DND-41 (cell line): ENCODE data around the gene IQSEC1.

ENCODE experiments used
- ATAC-seq: fragments of 200-7000 bp; cut with Tn5 transposase; 3 replicates; pipeline ENCODE4 v1.9.1; 2021; ENCODE audit warnings: low read depth; ENCODE audit not compliant: insufficient read depth
- DNase-seq: peaks from one replicate; pipeline ENCODE4 v3.0.0-alpha.2; 2020
- H2AFZ ChIP-seq: 2 replicates; pipeline ENCODE4 v1.6.0; 2012; ENCODE audit warnings: low read depth, low read length
- H3K27ac ChIP-seq: 2 replicates; pipeline ENCODE4 v1.5.1; 2012; ENCODE audit warnings: low read length, inconsistent platforms
- H3K27me3 ChIP-seq: fragments of 200-600 bp; sonication (generic); 2 replicates; pipeline ENCODE4 v1.6.0; 2012; ENCODE audit warnings: low read length, mild to moderate bottlenecking, inconsistent platforms; ENCODE audit not compliant: insufficient read depth, poor library complexity
- H3K36me3 ChIP-seq: 2 replicates; pipeline ENCODE4 v1.5.1; 2012; ENCODE audit warnings: low read length, inconsistent platforms; ENCODE audit not compliant: insufficient read depth
- H3K4me1 ChIP-seq: 2 replicates; pipeline ENCODE4 v1.5.1; 2012; ENCODE audit warnings: mild to moderate bottlenecking, low read length; ENCODE audit not compliant: insufficient read depth
- H3K4me2 ChIP-seq: 2 replicates; pipeline ENCODE4 v1.6.0; 2012; ENCODE audit warnings: mild to moderate bottlenecking, moderate library complexity, low read length, inconsistent platforms; ENCODE audit not compliant: insufficient read depth
- H3K4me3 ChIP-seq, 2 experiments: fragments of 200-600 bp in 1 of 2; shearing (Covaris generic) in 1 of 2; 2 replicates each; pipeline ENCODE4 v1.5.1; 2012 to 2016; ENCODE audit warnings: inconsistent platforms in 2 of 2, low read length in 2 of 2, mild to moderate bottlenecking in 2 of 2, low read depth in 1 of 2, moderate library complexity in 1 of 2
- H3K79me2 ChIP-seq: 2 replicates; pipeline ENCODE4 v1.6.0; 2012; ENCODE audit warnings: low read length, inconsistent platforms; ENCODE audit not compliant: insufficient read depth
- H3K9ac ChIP-seq: 2 replicates; pipeline ENCODE4 v1.6.0; 2012; ENCODE audit warnings: low read depth, mild to moderate bottlenecking, inconsistent platforms, low read length, moderate library complexity
- H3K9me3 ChIP-seq: 2 replicates; pipeline ENCODE4 v1.5.1; 2012; ENCODE audit warnings: low read length, moderate library complexity, mild to moderate bottlenecking, inconsistent platforms; ENCODE audit not compliant: insufficient read depth, severe bottlenecking
- H4K20me1 ChIP-seq: 2 replicates; pipeline ENCODE4 v1.6.0; 2012; ENCODE audit warnings: low read length; ENCODE audit not compliant: insufficient read depth
- CTCF ChIP-seq: IDR thresholded peaks from 2 replicates; pipeline ENCODE4 v1.5.1; 2012; ENCODE audit warnings: borderline replicate concordance, low read length, moderate library complexity, mild to moderate bottlenecking; ENCODE audit not compliant: poor library complexity, severe bottlenecking; ENCODE audit errors: extremely low read depth
- EZH2 ChIP-seq: IDR thresholded peaks from 3 replicates; pipeline ENCODE4 v1.6.1; 2012; ENCODE audit warnings: borderline replicate concordance, low read depth, mild to moderate bottlenecking, moderate library complexity, low read length, inconsistent platforms; ENCODE audit not compliant: severe bottlenecking

Gene IQSEC1

GRCh38 chr3:13098192-13098988, 25.2 kb upstream of the IQSEC1 start:
- Histone ChIP-seq H2AFZ (no peak overlapping the region), H3K79me2 (no peaks in the 10 kb centered on the region), H3K27ac (no peak overlapping the region), H3K4me1 (no peaks in the 10 kb centered on the region), H3K36me3 (no peaks in the 10 kb centered on the region), H3K4me3 (no peak overlapping the region), H3K9ac (no peak overlapping the region), H3K27me3 (no peaks in the 10 kb centered on the region), H3K9me3 (no peaks in the 10 kb centered on the region), H4K20me1 (no peaks in the 10 kb centered on the region), H3K4me2 (no peak overlapping the region)
- ATAC-seq (no peak), DNase-seq (no peak)
- no peak for TF ChIP-seq CTCF
- TF ChIP-seq EZH2 = no peak

GRCh38 chr3:13096356-13096755, 23.1 kb upstream of the IQSEC1 start:
- Histone ChIP-seq H3K36me3 (no peaks in the 10 kb centered on the region), H3K9ac (no peak overlapping the region), H3K4me3 (no peak overlapping the region), H3K4me2 (no peak overlapping the region), H3K9me3 (no peaks in the 10 kb centered on the region), H3K79me2 (no peaks in the 10 kb centered on the region), H4K20me1 (no peaks in the 10 kb centered on the region), H3K4me1 (peaks cover 14% of the 10 kb centered on the region), H3K27me3 (no peaks in the 10 kb centered on the region), H2AFZ (no peak overlapping the region), H3K27ac (no peak overlapping the region)
- ATAC-seq (no peak), DNase-seq (no peak)
- no peak for TF ChIP-seq CTCF
- no peak for TF ChIP-seq EZH2

GRCh38 chr3:13095408-13095937, 22.2 kb upstream of the IQSEC1 start:
- no peaks in the 10 kb centered on the region for H3K27me3 ChIP-seq
- no peaks in the 10 kb centered on the region for H3K79me2 ChIP-seq
- no peak overlapping the region for H3K4me2 ChIP-seq
- no peaks in the 10 kb centered on the region for H4K20me1 ChIP-seq
- no peak overlapping the region for H3K4me3 ChIP-seq
- DNase-seq (no peak), ATAC-seq (no peak)
- no peak overlapping the region for H2AFZ ChIP-seq
- TF ChIP-seq CTCF (no peak), EZH2 (no peak)
- no peak overlapping the region for H3K9ac ChIP-seq
- no peak overlapping the region for H3K27ac ChIP-seq
- H3K4me1 ChIP-seq = peaks cover 15% of the 10 kb centered on the region
- no peaks in the 10 kb centered on the region for H3K36me3 ChIP-seq
- no peaks in the 10 kb centered on the region for H3K9me3 ChIP-seq

- H4K20me1 ChIP-seq = no peaks in the 10 kb centered on the region
- DNase-seq = no peak
- H3K4me3 ChIP-seq = no peak overlapping the region
- 0 out of 2 replicates have a peak overlapping the region, but pooled peaks have one; percentile 17 for H2AFZ ChIP-seq
- H3K36me3 ChIP-seq = no peaks in the 10 kb centered on the region
- no peak overlapping the region for H3K4me2 ChIP-seq
- no peak for TF ChIP-seq CTCF
- TF ChIP-seq EZH2 = no peak
- no peak overlapping the region for H3K9ac ChIP-seq
- 0 out of 2 replicates have a peak overlapping the region, but pooled peaks have one; percentile 28 for H3K27ac ChIP-seq
- no peaks in the 10 kb centered on the region for H3K27me3 ChIP-seq
- ATAC-seq = 0 out of 3 replicates have a peak, but pooled peaks have one; percentile 15
- no peaks in the 10 kb centered on the region for H3K9me3 ChIP-seq
- H3K79me2 ChIP-seq = no peaks in the 10 kb centered on the region
- peaks cover 16% of the 10 kb centered on the region for H3K4me1 ChIP-seq
Measured at GRCh38 chr3:13093687-13094086, 20.5 kb upstream of the IQSEC1 start.
